AG04449 (cell line): ENCODE measurements around the gene RNF10.
"Not testable (repeated sequence)": the region's sequence is repeated elsewhere in the genome, so short reads cannot be mapped to it uniquely, and the experiment has no call there.

Source experiments
- CTCF ChIA-PET: fragments of 350-600 bp; formaldehyde crosslinking; extraction: SDS; loops from one replicate; lab custom pipeline; 2021; ENCODE audit warnings: antibody characterized with exemption; lab: Yijun Ruan, JAX
- POLR2A ChIA-PET: fragments of 400-600, 350-600 bp; formaldehyde crosslinking; extraction: SDS; loops from one replicate; lab custom pipeline; 2020; ENCODE audit warnings: antibody characterized with exemption, inconsistent platforms; lab: Yijun Ruan, JAX
- DNase-seq: peaks from one replicate; pipeline ENCODE4 v3.0.0-alpha.2; 2010; ENCODE audit warnings: low read depth, low spot score
- H3K4me3 ChIP-seq: 2 replicates; pipeline ENCODE4 v1.5.1; 2011; ENCODE audit warnings: low read depth, mild to moderate bottlenecking, control low read depth, low read length
- TF ChIP-seq, protein P1 (sequence below): IDR thresholded peaks from one replicate; pipeline ENCODE4 v1.5.1; 2011; ENCODE audit warnings: mild to moderate bottlenecking, moderate library complexity, low read length, control low read depth, inconsistent platforms; ENCODE audit not compliant: insufficient read depth; ENCODE audit errors: missing control alignments

Gene RNF10

DNA sequence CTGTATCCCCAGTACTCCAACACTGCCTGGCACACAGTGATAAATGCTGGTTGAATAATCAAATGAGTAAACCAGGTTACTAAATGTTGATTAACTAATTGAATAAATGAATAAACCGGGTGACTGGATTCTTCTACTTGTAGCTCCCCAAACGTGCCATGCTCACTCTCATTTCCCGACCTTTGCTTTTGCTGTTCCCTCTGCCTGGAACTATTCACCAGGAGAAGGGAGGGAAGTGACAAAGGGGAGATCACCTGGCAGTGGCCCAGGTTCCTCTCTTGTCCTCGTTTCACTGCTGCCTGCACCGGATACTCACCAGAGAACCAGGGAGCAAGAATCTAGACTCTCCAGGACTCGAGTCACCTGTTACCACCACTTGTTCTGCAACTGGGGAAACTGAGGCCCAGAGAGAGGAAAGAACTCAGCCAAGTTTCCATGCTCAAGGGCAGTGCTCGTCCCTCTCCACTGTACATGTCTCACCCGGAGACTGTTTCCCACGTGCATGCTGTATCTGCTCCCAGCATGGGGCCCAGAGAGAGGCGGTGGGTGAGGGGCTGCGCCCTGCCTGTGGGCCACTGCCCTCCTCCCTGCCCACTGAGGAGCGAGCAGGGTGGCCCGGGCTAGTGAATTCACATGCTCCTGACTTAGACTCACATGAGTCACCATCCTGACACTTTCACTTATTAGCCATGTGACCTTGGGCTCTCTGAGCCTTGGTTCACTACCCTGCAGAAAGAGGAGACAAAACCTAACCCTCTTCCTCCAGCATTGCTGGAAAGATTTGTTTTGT is 64.7 kb downstream of the RNF10 start:
- ChIA-PET POLR2A (no interaction called here), CTCF (interaction anchor here (1.3 to 1.7 kb wide), 4 partner anchors 15 to 51 kb away, joined by 3 to 8 read pairs (median 4); no protein-coding TSS in a partner anchor)
- no peak overlapping the region for H3K4me3 ChIP-seq
- TF ChIP-seq, protein P1, sequence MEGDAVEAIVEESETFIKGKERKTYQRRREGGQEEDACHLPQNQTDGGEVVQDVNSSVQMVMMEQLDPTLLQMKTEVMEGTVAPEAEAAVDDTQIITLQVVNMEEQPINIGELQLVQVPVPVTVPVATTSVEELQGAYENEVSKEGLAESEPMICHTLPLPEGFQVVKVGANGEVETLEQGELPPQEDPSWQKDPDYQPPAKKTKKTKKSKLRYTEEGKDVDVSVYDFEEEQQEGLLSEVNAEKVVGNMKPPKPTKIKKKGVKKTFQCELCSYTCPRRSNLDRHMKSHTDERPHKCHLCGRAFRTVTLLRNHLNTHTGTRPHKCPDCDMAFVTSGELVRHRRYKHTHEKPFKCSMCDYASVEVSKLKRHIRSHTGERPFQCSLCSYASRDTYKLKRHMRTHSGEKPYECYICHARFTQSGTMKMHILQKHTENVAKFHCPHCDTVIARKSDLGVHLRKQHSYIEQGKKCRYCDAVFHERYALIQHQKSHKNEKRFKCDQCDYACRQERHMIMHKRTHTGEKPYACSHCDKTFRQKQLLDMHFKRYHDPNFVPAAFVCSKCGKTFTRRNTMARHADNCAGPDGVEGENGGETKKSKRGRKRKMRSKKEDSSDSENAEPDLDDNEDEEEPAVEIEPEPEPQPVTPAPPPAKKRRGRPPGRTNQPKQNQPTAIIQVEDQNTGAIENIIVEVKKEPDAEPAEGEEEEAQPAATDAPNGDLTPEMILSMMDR: no peak
- DNase-seq: no peak

DNA sequence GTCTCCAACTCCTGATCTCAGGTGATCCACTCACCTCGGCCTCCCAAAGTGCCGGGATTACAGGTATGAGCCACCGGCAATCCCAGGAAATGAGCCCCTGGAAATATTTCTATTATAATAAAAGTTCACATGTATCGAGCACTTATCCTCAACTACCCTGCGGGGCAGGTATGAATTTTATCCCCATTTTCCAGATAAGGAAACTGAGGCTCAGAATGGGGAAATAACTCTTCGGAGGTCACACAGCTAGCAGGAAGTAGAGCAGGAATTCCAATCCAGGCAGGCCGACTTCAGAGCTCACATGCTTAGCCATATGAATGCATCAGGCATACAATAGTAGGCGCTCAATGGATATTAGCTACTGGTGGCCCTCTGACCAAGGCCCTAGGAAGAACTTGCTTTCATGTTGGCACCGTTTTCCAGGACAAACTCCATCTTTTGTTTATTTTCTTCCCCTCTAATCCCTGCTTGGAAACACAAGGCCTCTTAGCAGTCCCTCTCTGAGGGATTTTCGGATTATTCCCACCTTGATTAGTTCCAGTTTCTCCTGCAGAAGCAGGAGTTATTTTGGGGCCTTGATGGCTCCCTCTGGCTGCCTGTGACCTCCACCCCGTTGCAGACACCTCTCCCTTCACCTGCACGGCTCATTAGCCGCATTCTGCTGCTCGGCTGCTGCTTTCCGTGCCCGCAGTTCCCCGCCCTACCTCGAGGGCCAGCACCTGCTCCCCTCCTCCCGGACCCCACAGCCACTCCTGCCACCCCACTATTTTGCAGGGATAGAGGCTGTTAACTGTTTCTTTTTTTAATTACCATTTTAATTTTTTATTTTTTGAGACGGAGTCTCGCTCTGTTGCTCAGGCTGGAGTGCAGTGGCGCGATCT is 65.8 kb downstream of the RNF10 start:
- ChIA-PET POLR2A (no interaction called here), CTCF (interaction anchor here (1.3 kb wide), 1 partner anchor 50 kb away, joined by 3 read pairs; no protein-coding TSS in a partner anchor)
- no peak for DNase-seq
- TF ChIP-seq, protein P1: no peak
- no peak overlapping the region for H3K4me3 ChIP-seq

DNA sequence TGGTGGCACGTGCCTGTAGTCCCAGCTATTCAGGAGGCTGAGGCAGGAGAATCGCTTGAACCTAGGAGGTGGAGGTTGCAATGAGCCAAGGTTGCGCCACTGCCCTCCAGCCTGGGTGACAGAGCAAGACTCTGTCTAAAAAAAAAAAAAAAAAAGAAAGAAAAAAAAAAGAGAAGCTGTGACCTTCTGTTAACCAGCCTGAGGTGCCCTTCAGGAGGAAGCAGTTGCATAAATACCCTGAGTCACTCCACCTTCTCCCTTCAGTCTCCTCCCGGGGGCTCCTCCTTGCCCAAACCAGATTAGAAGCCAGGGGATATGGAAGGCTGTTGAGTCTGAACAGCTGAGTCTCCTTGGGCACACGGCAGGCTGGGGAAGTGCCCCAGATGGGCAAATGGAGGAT is 68.3 kb downstream of the RNF10 start:
- CTCF ChIA-PET: interaction anchor here (0.6 to 2.6 kb wide), 3 partner anchors 14 to 367 kb away, joined by 3 to 9 read pairs (median 3); no protein-coding TSS in a partner anchor
- DNase-seq, H3K4me3 ChIP-seq, POLR2A ChIA-PET: not testable (repeated sequence)

DNA sequence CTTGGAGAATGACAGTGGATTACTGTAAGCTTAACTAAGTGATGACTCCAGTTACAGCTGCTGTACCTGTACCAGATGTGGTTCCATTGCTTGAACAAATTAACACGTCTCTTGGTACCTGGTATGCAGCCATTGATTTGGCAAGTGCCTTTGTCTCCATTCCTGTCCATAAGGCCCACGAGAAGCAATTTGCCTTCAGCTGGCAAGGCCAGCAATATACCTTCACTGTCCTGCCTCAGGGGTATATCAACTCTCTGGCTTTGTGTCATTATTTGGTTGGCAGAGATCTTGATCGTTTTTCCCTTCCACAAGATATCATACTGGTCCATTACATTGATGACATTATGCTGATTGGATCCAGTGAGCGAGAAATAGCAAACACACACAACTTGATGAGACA is 76.4 kb downstream of the RNF10 start:
- ChIA-PET CTCF (interaction anchor here (1.4 kb wide), 1 partner anchor 39 kb away, joined by 4 read pairs; no protein-coding TSS in a partner anchor), POLR2A (no interaction called here)
- TF ChIP-seq, protein P1: no peak
- no peak for DNase-seq
- no peak overlapping the region for H3K4me3 ChIP-seq

DNA sequence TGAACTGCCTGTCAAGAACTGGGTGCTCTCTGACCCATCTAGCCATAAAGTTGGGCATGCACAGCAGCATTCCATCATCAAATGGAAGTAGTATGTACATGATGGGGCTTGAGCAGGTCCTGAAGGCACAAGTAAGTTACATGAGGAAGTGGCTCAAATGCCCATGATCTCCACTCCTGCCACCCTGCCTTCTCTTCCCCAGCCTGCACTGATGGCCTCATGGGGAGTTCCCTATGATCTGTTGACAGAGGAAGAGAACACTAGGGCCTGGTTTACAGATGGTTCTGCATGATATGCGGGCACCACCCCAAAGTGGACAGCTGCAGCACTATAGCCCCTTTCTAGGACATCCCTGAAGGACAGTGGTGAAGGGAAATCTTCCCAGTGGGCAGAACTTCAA is 77.4 kb downstream of the RNF10 start:
- H3K4me3 ChIP-seq, DNase-seq, POLR2A ChIA-PET: not testable (repeated sequence)
- CTCF ChIA-PET: interaction anchor here (1.4 kb wide), 1 partner anchor 35 kb away, joined by 3 read pairs; no protein-coding TSS in a partner anchor

DNA sequence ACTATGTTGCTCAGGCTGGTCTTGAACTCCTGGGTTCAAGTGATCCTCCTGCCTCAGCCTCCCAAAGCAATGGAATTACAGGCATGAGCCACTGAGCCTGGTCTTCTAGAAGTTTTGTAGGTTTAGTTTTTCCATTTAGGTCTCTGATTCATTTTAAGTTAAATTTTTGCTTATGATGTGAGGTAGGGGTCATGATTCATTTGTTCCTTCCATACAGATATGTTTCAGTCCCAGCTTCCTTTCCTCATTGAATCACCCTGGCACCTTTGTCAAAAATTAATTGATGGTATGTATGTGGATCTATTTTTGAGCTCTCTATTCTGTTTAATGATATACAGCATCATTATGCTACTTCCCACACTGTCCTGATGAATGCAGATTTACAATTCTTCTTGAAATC is 80.7 kb downstream of the RNF10 start:
- TF ChIP-seq, protein P1: no peak
- DNase-seq: no peak
- CTCF ChIA-PET: interaction anchor here (0.8 kb wide), 1 partner anchor 33 kb away, joined by 3 read pairs; no protein-coding TSS in a partner anchor
- POLR2A ChIA-PET: no interaction called here
- no peak overlapping the region for H3K4me3 ChIP-seq

DNA sequence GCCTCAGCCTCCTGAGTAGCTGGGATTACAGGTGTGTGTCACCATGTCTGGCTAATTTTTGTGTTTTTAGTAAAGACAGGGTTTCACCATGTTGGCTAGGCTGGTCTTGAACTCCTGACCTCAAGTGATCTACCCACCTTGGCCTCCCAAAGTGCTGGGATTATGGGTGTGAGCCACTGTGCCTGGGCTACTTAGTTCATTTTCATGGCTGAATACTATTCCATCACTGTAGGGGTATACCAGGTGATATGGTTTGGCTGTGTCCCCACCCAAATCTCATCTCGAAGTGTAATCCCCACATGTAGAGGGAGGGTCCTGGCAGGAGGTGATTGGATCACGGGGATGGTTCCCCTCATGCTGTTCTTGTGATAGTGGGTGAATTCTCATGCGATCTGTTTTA is 83.0 kb downstream of the RNF10 start:
- DNase-seq, CTCF ChIA-PET, H3K4me3 ChIP-seq, POLR2A ChIA-PET: not testable (repeated sequence)

DNA sequence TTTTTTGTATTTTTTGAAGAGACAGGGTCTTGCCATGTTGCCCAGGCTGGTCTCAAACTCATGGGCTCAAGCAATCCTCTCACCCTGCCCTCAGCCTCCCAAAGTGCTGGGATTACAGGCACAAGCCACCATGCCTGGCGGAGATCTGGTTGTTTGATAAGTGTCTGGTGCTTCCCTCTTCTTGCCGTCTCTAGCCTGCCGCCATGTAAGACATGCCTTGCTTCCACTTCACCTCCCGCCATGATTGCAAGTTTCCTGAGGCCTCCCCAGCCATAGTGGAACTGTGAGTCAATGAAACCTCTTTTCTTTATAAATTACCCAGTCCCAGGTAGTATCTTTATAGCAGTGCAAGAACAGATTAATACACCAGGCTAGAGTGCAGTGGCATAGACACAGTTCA is 83.6 kb downstream of the RNF10 start:
- POLR2A ChIA-PET, H3K4me3 ChIP-seq, CTCF ChIA-PET, DNase-seq: not testable (repeated sequence)
